T-cell (primary cell): ENCODE data around the gene RDH12. TPM values are rescaled to one million over a fixed set of nuclear protein-coding genes. Genes with fewer than 3 reads are reported as not detected.
"Not testable (repeated sequence)": the region's sequence is repeated elsewhere in the genome, so short reads cannot be mapped to it uniquely, and the experiment has no call there.

Experiments used
- ATAC-seq, 4 experiments: fragments of 200-7000 bp in 3 of 4; fragments of 150-1000 bp in 1 of 4; cut with Tn5 transposase; replicated peaks in 1 of 4; 1 replicate in 3 of 4; 2 replicates in 1 of 4; pipeline ENCODE4 v1.10.0; 2021; ENCODE audit warnings: moderate library complexity in 3 of 4, mild to moderate bottlenecking in 2 of 4, moderate number of reproducible peaks in 1 of 4
- CTCF ChIA-PET, 2 donors: fragments of 300-600 bp; sonication (Branson Sonifier 250); formaldehyde crosslinking; loops; one replicate each; lab custom pipeline; 2022; ENCODE audit warnings: antibody characterized with exemption in 2 of 2; lab: Charles Lee
- POLR2A ChIA-PET, 2 donors: fragments of 300-600 bp; sonication (Branson Sonifier 250); formaldehyde crosslinking; loops; one replicate each; lab custom pipeline; 2022; ENCODE audit warnings: antibody characterized with exemption in 2 of 2; lab: Charles Lee
- DNase-seq, 35 experiments: peaks; one replicate each; pipeline versions ENCODE4 v3.0.0 to v3.0.0-alpha.2; 2013 to 2023
- H3K27ac ChIP-seq: one replicate; pipeline ENCODE4 v1.5.1; 2013; ENCODE audit warnings: low read length
- H3K27me3 ChIP-seq, 2 experiments: replicated peaks in 1 of 2; 1 replicate in 1 of 2; 2 replicates in 1 of 2; pipeline versions ENCODE4 v1.6.1 to v1.7.0; 2013; ENCODE audit warnings: low read length in 1 of 2, mixed read lengths in 1 of 2; ENCODE audit not compliant: control insufficient read depth in 2 of 2, insufficient read depth in 2 of 2; ENCODE audit errors: extremely low read depth in 1 of 2
- H3K36me3 ChIP-seq, 2 donors: 1 replicate in 1 of 2; 2 replicates in 1 of 2; pipeline versions ENCODE4 v1.6.1 to v1.7.0; 2013; ENCODE audit warnings: low read length in 1 of 2; ENCODE audit not compliant: control insufficient read depth in 2 of 2, insufficient read depth in 1 of 2; ENCODE audit errors: extremely low read depth in 1 of 2
- H3K4me1 ChIP-seq, 2 experiments: 1 replicate in 1 of 2; 2 replicates in 1 of 2; pipeline versions ENCODE4 v1.6.1 to v1.7.0; 2013; ENCODE audit warnings: low read length in 2 of 2, mixed read lengths in 1 of 2; ENCODE audit not compliant: insufficient read depth in 2 of 2, control insufficient read depth in 1 of 2; ENCODE audit errors: extremely low read depth in 1 of 2
- H3K4me3 ChIP-seq, 2 donors: 1 replicate in 1 of 2; 2 replicates in 1 of 2; pipeline versions ENCODE4 v1.5.1 to v1.7.0; 2013; ENCODE audit warnings: mild to moderate bottlenecking in 2 of 2, low read length in 1 of 2, moderate library complexity in 1 of 2; ENCODE audit not compliant: control insufficient read depth in 1 of 2; ENCODE audit errors: extremely low read depth in 1 of 2
- H3K9me3 ChIP-seq: 2 replicates; pipeline ENCODE4 v1.7.0; 2013
- H3K27ac Mint-ChIP-seq, 2 donors: one replicate each; pipeline ENCODE4 v1.8.0; 2020 to 2021; ENCODE audit warnings: mild to moderate bottlenecking in 2 of 2, mixed read lengths in 2 of 2
- H3K27me3 Mint-ChIP-seq, 2 donors: one replicate each; pipeline ENCODE4 v1.8.0; 2021 to 2022; ENCODE audit warnings: mixed read lengths in 2 of 2
- H3K36me3 Mint-ChIP-seq: one replicate; pipeline ENCODE4 v1.8.0; 2021; ENCODE audit warnings: mixed read lengths
- H3K4me1 Mint-ChIP-seq, 3 donors: one replicate each; pipeline ENCODE4 v1.8.0; 2020 to 2022; ENCODE audit warnings: mixed read lengths in 3 of 3, mild to moderate bottlenecking in 1 of 3
- H3K4me3 Mint-ChIP-seq, 3 donors: one replicate each; pipeline ENCODE4 v1.8.0; 2020 to 2022; ENCODE audit warnings: mild to moderate bottlenecking in 3 of 3, mixed read lengths in 3 of 3, moderate library complexity in 3 of 3
- H3K9me3 Mint-ChIP-seq, 3 donors: one replicate each; pipeline ENCODE4 v1.8.0; 2020 to 2022; ENCODE audit warnings: mixed read lengths in 3 of 3
- WGBS: methylation state at CpG from one replicate; pipeline ENCODE4 v1.1.5; 2013; ENCODE audit warnings: missing lambda C conversion rate; ENCODE audit not compliant: insufficient coverage; 5-methylcytosine and 5-hydroxymethylcytosine counted together
- total RNA-seq, 35 experiments: library from RNA in 6 of 35; stranded (reverse) in 6 of 35; fragments of 120-200 nt in 1 of 35; gene quantifications; one replicate each; pipeline versions ENCODE4 v1.2.1 to v1.2.4 and lab custom pipeline; 2013 to 2026

RDH12 gene
- total RNA-seq, 5 donors from 2014 or later (not counting 1 experiment from before 2014, with no cell fraction given) = not detected

- ATAC-seq, H3K27ac ChIP-seq, H3K4me1 ChIP-seq, H3K4me3 ChIP-seq, H3K27me3 Mint-ChIP-seq, H3K27ac Mint-ChIP-seq, H3K9me3 Mint-ChIP-seq, POLR2A ChIA-PET, DNase-seq, H3K4me1 Mint-ChIP-seq, H3K27me3 ChIP-seq, H3K4me3 Mint-ChIP-seq, H3K36me3 ChIP-seq, H3K9me3 ChIP-seq, H3K36me3 Mint-ChIP-seq: not testable (repeated sequence)
- CTCF ChIA-PET = interaction anchor here in 1 of 2 donors (0.6 kb wide), 1 partner anchor 423 kb away, joined by 7 read pairs; no protein-coding TSS in a partner anchor
These were observed 7.7 kb downstream of the RDH12 start for GRCh38 chr14:67709346-67709745.

GRCh38 chr14:67709796-67710195 lies 8.1 kb downstream of the RDH12 start:
- WGBS = 40% methylated on average over 1 of the region's 1 CpG
- H3K4me3 Mint-ChIP-seq, H3K4me1 Mint-ChIP-seq, H3K4me1 ChIP-seq, H3K27me3 ChIP-seq, DNase-seq, H3K27ac Mint-ChIP-seq, ATAC-seq, POLR2A ChIA-PET, H3K9me3 Mint-ChIP-seq, H3K4me3 ChIP-seq, H3K36me3 Mint-ChIP-seq, H3K9me3 ChIP-seq, H3K27ac ChIP-seq, H3K27me3 Mint-ChIP-seq, H3K36me3 ChIP-seq: not testable (repeated sequence)
- CTCF ChIA-PET = interaction anchor here in 1 of 2 donors (0.6 kb wide), 1 partner anchor 423 kb away, joined by 7 read pairs; no protein-coding TSS in a partner anchor

GRCh38 chr14:67710209-67710608 lies 8.5 kb downstream of the RDH12 start:
- Histone ChIP-seq H3K4me3 (no peak overlapping the region), H3K9me3 (peaks cover 3% of the 10 kb centered on the region), H3K27ac (no peak overlapping the region), H3K36me3 (no peaks in the 10 kb centered on the region), H3K27me3 (no peaks in the 10 kb centered on the region), H3K4me1 (no peaks in the 10 kb centered on the region)
- H3K4me3 Mint-ChIP-seq = no peak overlapping the region
- ATAC-seq (no peak), DNase-seq (no peak)
- H3K4me1 Mint-ChIP-seq = no peaks in the 10 kb centered on the region
- no peaks in the 10 kb centered on the region for H3K27me3 Mint-ChIP-seq
- H3K9me3 Mint-ChIP-seq = peaks cover 0 to 8% (median 3%) of the 10 kb centered on the region in 3 donors
- no peak overlapping the region for H3K27ac Mint-ChIP-seq
- H3K36me3 Mint-ChIP-seq = no peaks in the 10 kb centered on the region
- ChIA-PET POLR2A (no interaction called here), CTCF (no interaction called here)
- WGBS = no CpG with 5 or more reads among the region's 2 CpGs

GRCh38 chr14:67717048-67717447 lies 15.4 kb downstream of the RDH12 start:
- no CpG with 5 or more reads among the region's 1 CpG for WGBS
- no peak overlapping the region for H3K4me3 ChIP-seq
- Mint-ChIP-seq H3K4me3 (no peak overlapping the region), H3K27ac (no peak overlapping the region), H3K4me1 (peaks cover 0 to 2% (median 0%) of the 10 kb centered on the region in 3 donors), H3K9me3 (no peaks in the 10 kb centered on the region), H3K36me3 (no peaks in the 10 kb centered on the region), H3K27me3 (peaks cover 6 to 11% of the 10 kb centered on the region in 2 donors)
- no peaks in the 10 kb centered on the region for H3K36me3 ChIP-seq
- H3K4me1 ChIP-seq = no peaks in the 10 kb centered on the region
- no peaks in the 10 kb centered on the region for H3K9me3 ChIP-seq
- DNase-seq (no peak), ATAC-seq (no peak)
- H3K27me3 ChIP-seq = peaks cover 0 to 5% of the 10 kb centered on the region in 2 experiments
- POLR2A ChIA-PET = no interaction called here
- CTCF ChIA-PET = interaction anchor here in 1 of 2 donors (1.1 kb wide), 1 partner anchor 13 kb away, joined by 3 read pairs; no protein-coding TSS in a partner anchor
- no peak overlapping the region for H3K27ac ChIP-seq

- Histone ChIP-seq H3K9me3 (no peaks in the 10 kb centered on the region), H3K4me3 (no peak overlapping the region), H3K36me3 (no peaks in the 10 kb centered on the region), H3K4me1 (no peaks in the 10 kb centered on the region), H3K27me3 (peaks cover 0 to 15% of the 10 kb centered on the region in 2 experiments), H3K27ac (no peak overlapping the region)
- no peak overlapping the region for H3K4me3 Mint-ChIP-seq
- H3K27me3 Mint-ChIP-seq = peaks cover 18% of the 10 kb centered on the region in 2 donors
- WGBS = no CpG with 5 or more reads among the region's 2 CpGs
- no peaks in the 10 kb centered on the region for H3K36me3 Mint-ChIP-seq
- H3K4me1 Mint-ChIP-seq = peaks cover 6 to 10% (median 7%) of the 10 kb centered on the region in 3 donors
- no peaks in the 10 kb centered on the region for H3K9me3 Mint-ChIP-seq
- CTCF ChIA-PET = no interaction called here
- ATAC-seq (no peak), DNase-seq (no peak)
- H3K27ac Mint-ChIP-seq = no peak overlapping the region
- POLR2A ChIA-PET = no interaction called here
These were observed 16.6 kb downstream of the RDH12 start for GRCh38 chr14:67718265-67718664.

- H3K4me3 ChIP-seq, ATAC-seq, DNase-seq, H3K4me3 Mint-ChIP-seq, H3K36me3 Mint-ChIP-seq, H3K9me3 Mint-ChIP-seq, H3K4me1 ChIP-seq, H3K27ac Mint-ChIP-seq, H3K27ac ChIP-seq, CTCF ChIA-PET, H3K36me3 ChIP-seq, H3K9me3 ChIP-seq, POLR2A ChIA-PET: not testable (repeated sequence)
- peaks cover 0 to 17% of the 10 kb centered on the region in 2 experiments for H3K27me3 ChIP-seq
- WGBS = 67% methylated on average over 1 of the region's 3 CpGs
- peaks cover 6 to 10% (median 7%) of the 10 kb centered on the region in 3 donors for H3K4me1 Mint-ChIP-seq
- peaks cover 25 to 26% of the 10 kb centered on the region in 2 donors for H3K27me3 Mint-ChIP-seq
These were observed 17.7 kb downstream of the RDH12 start for GRCh38 chr14:67719385-67719784.

GRCh38 chr14:67719866-67720265 lies 18.2 kb downstream of the RDH12 start:
- Mint-ChIP-seq H3K27ac (no peak overlapping the region), H3K9me3 (no peaks in the 10 kb centered on the region), H3K4me1 (peaks cover 6 to 10% (median 7%) of the 10 kb centered on the region in 3 donors), H3K36me3 (no peaks in the 10 kb centered on the region), H3K27me3 (peaks cover 30% of the 10 kb centered on the region in 2 donors), H3K4me3 (no peak overlapping the region)
- Histone ChIP-seq H3K36me3 (no peaks in the 10 kb centered on the region), H3K9me3 (no peaks in the 10 kb centered on the region), H3K27ac (no peak overlapping the region), H3K27me3 (peaks cover 0 to 17% of the 10 kb centered on the region in 2 experiments), H3K4me1 (no peaks in the 10 kb centered on the region), H3K4me3 (no peak overlapping the region)
- DNase-seq (no peak), ATAC-seq (no peak)
- ChIA-PET POLR2A (no interaction called here), CTCF (no interaction called here)
- WGBS = no CpG with 5 or more reads among the region's 2 CpGs
